ENCODE measurements around the gene CLIP4. TPM values are rescaled to one million over a fixed set of nuclear protein-coding genes. Genes with fewer than 3 reads are reported as not detected.

The CLIP4 gene
- total RNA-seq, 1 donor from 2014 or later = 5.8 TPM

DNA sequence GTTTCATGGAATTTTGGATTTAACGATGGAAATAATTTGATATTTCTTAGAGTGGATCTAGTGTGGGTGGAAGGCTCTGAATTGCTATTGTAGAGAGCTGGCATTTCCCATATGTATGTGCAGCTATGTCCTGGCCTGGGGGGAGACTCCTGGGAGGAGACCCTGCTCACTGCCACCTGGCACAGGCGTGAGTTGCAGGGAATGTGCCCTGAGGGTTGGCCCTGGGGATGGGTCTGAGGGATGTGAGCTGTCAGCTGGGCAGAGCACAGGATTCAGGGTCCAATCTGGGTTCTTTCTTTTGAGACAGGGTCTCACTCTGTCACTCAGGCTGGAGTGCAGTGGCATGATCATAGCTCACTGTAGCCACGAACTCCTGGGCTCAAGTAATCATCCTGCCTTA is 120.2 kb downstream of the CLIP4 start:
- H3K27ac Mint-ChIP-seq = no peak overlapping the region
- DNase-seq (no peak), ATAC-seq (ENCODE audit: low read depth) (no peak)
- no peak for TF ChIP-seq CTCF (IDR thresholded peaks at IDR 0.05)
- no peak overlapping the region for H3K4me3 Mint-ChIP-seq
- ChIA-PET CTCF (no interaction called here), POLR2A (no interaction called here)
- H3K36me3 Mint-ChIP-seq (ENCODE audit: low read depth) = no peaks in the 10 kb centered on the region
- H3K27me3 Mint-ChIP-seq = peaks cover 14% of the 10 kb centered on the region
- intact Hi-C loops (cut with micrococcal nuclease) = no loop called here
- H3K9me3 Mint-ChIP-seq = no peaks in the 10 kb centered on the region
- no peaks in the 10 kb centered on the region for H3K4me1 Mint-ChIP-seq

DNA sequence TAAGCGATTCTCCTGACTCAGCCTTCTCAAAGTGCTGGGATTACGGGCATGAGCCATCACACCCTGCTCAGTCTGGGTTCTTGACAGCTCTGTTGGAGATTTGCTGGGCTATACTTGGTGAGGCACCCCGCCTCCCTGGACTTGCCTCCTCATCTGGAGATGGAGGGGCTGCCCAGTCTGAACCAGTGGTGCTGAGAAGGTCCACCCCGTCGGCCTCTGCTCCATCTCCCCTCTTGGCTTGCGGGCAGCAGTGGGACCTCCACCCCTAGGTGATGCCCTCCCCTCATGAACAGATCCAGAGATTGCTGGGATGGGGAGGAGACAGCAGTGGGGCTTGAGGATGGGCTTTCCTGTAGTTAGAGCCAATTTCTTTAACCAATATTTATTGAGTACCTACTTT is 120.9 kb downstream of the CLIP4 start:
- Mint-ChIP-seq H3K27ac (no peak overlapping the region), H3K4me3 (no peak overlapping the region), H3K27me3 (peaks cover 11% of the 10 kb centered on the region), H3K9me3 (no peaks in the 10 kb centered on the region), H3K4me1 (peaks cover under 1% of the 10 kb centered on the region), H3K36me3 (ENCODE audit: low read depth) (no peaks in the 10 kb centered on the region)
- TF ChIP-seq CTCF (IDR thresholded peaks at IDR 0.05) = no peak
- DNase-seq (no peak), ATAC-seq (ENCODE audit: low read depth) (no peak)
- ChIA-PET CTCF (no interaction called here), POLR2A (no interaction called here)
- intact Hi-C loops (cut with micrococcal nuclease) = no loop called here

- Mint-ChIP-seq H3K36me3 (ENCODE audit: low read depth) (no peaks in the 10 kb centered on the region), H3K4me1 (peaks cover 6% of the 10 kb centered on the region), H3K4me3 (no peak overlapping the region), H3K9me3 (no peaks in the 10 kb centered on the region), H3K27ac (no peak overlapping the region), H3K27me3 (peaks cover 11% of the 10 kb centered on the region)
- ATAC-seq (ENCODE audit: low read depth) (no peak), DNase-seq (no peak)
- no peak for TF ChIP-seq CTCF (IDR thresholded peaks at IDR 0.05)
- POLR2A ChIA-PET = no interaction called here
- CTCF ChIA-PET = no interaction called here
- intact Hi-C loops (cut with micrococcal nuclease) = no loop called here
These were observed 123.3 kb downstream of the CLIP4 start for GRCh38 chr2:29238497-29238896.

Other genes starting within 250 kb of the CLIP4 start
- 16.8 and 18.0 TPM in 2 replicates for gene TRMT61B, start 245.1 kb upstream of the CLIP4 start, total RNA-seq
- 86.6 and 98.8 TPM in 2 replicates for gene WDR43, start 220.7 kb upstream of the CLIP4 start, total RNA-seq
- gene TOGARAM2, start 134.1 kb upstream of the CLIP4 start, total RNA-seq = 0.22 TPM in 1 of 2 replicates, not detected in the other
- gene PCARE, start 40.9 kb upstream of the CLIP4 start, total RNA-seq = not detected in 2 replicates